ENCODE results near the gene FUT8. TPM values are rescaled to one million over a fixed set of nuclear protein-coding genes. Genes with fewer than 3 reads are reported as not detected.

FUT8 gene
- total RNA-seq, 1 experiment from 2014 or later, result 42.3 TPM

DNA sequence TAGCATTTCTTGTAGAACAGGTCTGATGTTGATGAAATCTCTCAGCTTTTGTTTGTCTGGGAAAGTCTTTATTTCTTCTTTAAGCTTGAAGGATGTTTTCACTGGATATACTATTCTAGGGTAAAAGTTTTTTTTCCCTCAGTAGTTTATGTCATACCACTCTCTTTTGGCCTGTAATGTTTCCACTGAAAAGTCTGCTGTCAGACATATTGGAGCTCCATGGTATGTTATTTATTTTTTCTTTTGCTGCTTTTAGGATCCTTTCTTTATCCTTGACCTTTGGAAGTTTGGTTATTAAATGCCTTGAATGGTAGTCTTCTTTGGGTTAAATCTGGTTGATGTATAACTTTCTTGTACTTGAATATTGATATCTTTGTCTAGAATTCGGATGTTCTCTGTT is 306.1 kb downstream of the FUT8 start:
- H3K4me2 ChIP-seq (ENCODE audit: low read length), result no peak overlapping the region
- CTCF ChIA-PET, result no interaction called here
- no peak overlapping the region for H3K27ac ChIP-seq (ENCODE audit: low read depth, low read length)
- no TSS peak for BruUV-seq (replicated peaks)
- H4K20me1 ChIP-seq (ENCODE audit: insufficient read depth), result no peaks in the 10 kb centered on the region
- no peaks in the 10 kb centered on the region for H3K79me2 ChIP-seq (ENCODE audit: insufficient read depth, low read length)
- no peak overlapping the region for H3K4me3 ChIP-seq (replicated peaks in 1 of 2; ENCODE audit: low read depth in 1 of 2, low read length in 2 of 2)
- TF ChIP-seq TCF7L2 (IDR thresholded peaks at IDR 0.05; ENCODE audit: borderline replicate concordance, extremely low read depth, insufficient read depth, insufficient read length) (no peak), EZH2 (IDR thresholded peaks at IDR 0.05) (no peak), ZFX (IDR thresholded peaks at IDR 0.05) (no peak), ELF1 (IDR thresholded peaks at IDR 0.05; ENCODE audit: borderline replicate concordance, low read depth) (no peak), SIN3A (IDR thresholded peaks at IDR 0.05; ENCODE audit: low read depth) (no peak)
- TF ChIP-seq, protein P1, sequence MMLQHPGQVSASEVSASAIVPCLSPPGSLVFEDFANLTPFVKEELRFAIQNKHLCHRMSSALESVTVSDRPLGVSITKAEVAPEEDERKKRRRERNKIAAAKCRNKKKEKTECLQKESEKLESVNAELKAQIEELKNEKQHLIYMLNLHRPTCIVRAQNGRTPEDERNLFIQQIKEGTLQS (IDR thresholded peaks at IDR 0.05), result no peak
- TF ChIP-seq, protein P2, sequence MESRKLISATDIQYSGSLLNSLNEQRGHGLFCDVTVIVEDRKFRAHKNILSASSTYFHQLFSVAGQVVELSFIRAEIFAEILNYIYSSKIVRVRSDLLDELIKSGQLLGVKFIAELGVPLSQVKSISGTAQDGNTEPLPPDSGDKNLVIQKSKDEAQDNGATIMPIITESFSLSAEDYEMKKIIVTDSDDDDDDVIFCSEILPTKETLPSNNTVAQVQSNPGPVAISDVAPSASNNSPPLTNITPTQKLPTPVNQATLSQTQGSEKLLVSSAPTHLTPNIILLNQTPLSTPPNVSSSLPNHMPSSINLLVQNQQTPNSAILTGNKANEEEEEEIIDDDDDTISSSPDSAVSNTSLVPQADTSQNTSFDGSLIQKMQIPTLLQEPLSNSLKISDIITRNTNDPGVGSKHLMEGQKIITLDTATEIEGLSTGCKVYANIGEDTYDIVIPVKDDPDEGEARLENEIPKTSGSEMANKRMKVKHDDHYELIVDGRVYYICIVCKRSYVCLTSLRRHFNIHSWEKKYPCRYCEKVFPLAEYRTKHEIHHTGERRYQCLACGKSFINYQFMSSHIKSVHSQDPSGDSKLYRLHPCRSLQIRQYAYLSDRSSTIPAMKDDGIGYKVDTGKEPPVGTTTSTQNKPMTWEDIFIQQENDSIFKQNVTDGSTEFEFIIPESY (IDR thresholded peaks at IDR 0.05; ENCODE audit: extremely low read depth, insufficient replicate concordance, low read length), result no peak
- intact Hi-C loops (cut with micrococcal nuclease), result no loop called here
- H3K4me1 ChIP-seq (ENCODE audit: control insufficient read depth in 1 of 2, insufficient read depth in 2 of 2, low read length in 2 of 2), result no peaks in the 10 kb centered on the region
- ATAC-seq (no peak), DNase-seq (ENCODE audit: low read depth, low spot score) (no peak)
- H3K9me3 ChIP-seq (ENCODE audit: control insufficient read depth in 1 of 2, insufficient read depth in 1 of 2, low read depth in 1 of 2, low read length in 2 of 2), result peaks cover 0 to 20% of the 10 kb centered on the region in 2 experiments; a peak in 2 of 4 replicates
- H2AFZ ChIP-seq (ENCODE audit: low read depth, low read length, poor library complexity, severe bottlenecking), result no peak overlapping the region
- RAD21 ChIA-PET (ENCODE audit: low non-redundant PET in 1 of 2, low total read pairs in 2 of 2, uncharacterized antibody in 2 of 2, unreplicated experiment in 2 of 2), result no interaction called here
- POLR2A ChIA-PET, result no interaction called here
- H3K9me2 ChIP-seq (ENCODE audit: insufficient read depth), result no peaks in the 10 kb centered on the region
- H3K9ac ChIP-seq (ENCODE audit: low read length), result no peak overlapping the region
- H3K36me3 ChIP-seq (ENCODE audit: control insufficient read depth in 1 of 2, insufficient read depth in 2 of 2, low read length in 2 of 2), result no peaks in the 10 kb centered on the region
- H3K27me3 ChIP-seq (ENCODE audit: insufficient read depth, low read length), result no peaks in the 10 kb centered on the region

DNA sequence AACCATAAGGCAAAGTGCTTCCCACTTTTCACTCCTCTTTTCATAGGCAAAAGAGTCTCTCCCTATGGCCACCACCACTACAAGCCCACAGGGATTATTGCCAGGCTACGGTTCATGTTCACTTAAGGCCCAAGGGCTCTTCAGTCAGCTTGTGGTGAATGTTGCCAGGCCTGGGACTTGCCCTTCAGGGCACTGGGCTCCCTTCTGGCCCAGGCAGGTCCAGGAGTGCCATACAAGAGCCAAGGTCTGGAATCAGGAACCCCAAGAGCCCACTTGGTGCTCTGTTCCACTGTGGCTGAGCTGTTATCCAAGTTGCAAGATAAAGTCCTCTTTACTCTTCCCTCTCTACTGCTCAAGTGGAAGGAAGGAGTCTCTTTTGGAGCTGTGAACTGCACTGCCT is 307.6 kb downstream of the FUT8 start:
- Histone ChIP-seq H3K27ac (ENCODE audit: low read depth, low read length) (no peak overlapping the region), H4K20me1 (ENCODE audit: insufficient read depth) (no peaks in the 10 kb centered on the region), H3K27me3 (ENCODE audit: insufficient read depth, low read length) (no peaks in the 10 kb centered on the region), H3K9me3 (ENCODE audit: control insufficient read depth in 1 of 2, insufficient read depth in 1 of 2, low read depth in 1 of 2, low read length in 2 of 2) (peaks cover 0 to 12% of the 10 kb centered on the region in 2 experiments; a peak in 2 of 4 replicates), H3K4me1 (ENCODE audit: control insufficient read depth in 1 of 2, insufficient read depth in 2 of 2, low read length in 2 of 2) (no peaks in the 10 kb centered on the region), H3K4me3 (replicated peaks in 1 of 2; ENCODE audit: low read depth in 1 of 2, low read length in 2 of 2) (no peak overlapping the region), H3K9me2 (ENCODE audit: insufficient read depth) (no peaks in the 10 kb centered on the region), H3K4me2 (ENCODE audit: low read length) (no peak overlapping the region), H2AFZ (ENCODE audit: low read depth, low read length, poor library complexity, severe bottlenecking) (no peak overlapping the region), H3K36me3 (ENCODE audit: control insufficient read depth in 1 of 2, insufficient read depth in 2 of 2, low read length in 2 of 2) (no peaks in the 10 kb centered on the region), H3K9ac (ENCODE audit: low read length) (no peak overlapping the region), H3K79me2 (ENCODE audit: insufficient read depth, low read length) (no peaks in the 10 kb centered on the region)
- intact Hi-C loops (cut with micrococcal nuclease), result no loop called here
- DNase-seq (ENCODE audit: low read depth, low spot score) (no peak), ATAC-seq (no peak)
- ChIA-PET POLR2A (no interaction called here), CTCF (no interaction called here), RAD21 (ENCODE audit: low non-redundant PET in 1 of 2, low total read pairs in 2 of 2, uncharacterized antibody in 2 of 2, unreplicated experiment in 2 of 2) (no interaction called here)
- BruUV-seq (replicated peaks), result no TSS peak
- no peak for TF ChIP-seq CEBPB (IDR thresholded peaks at IDR 0.05; ENCODE audit: low read depth)
- TF ChIP-seq CBX3 (IDR thresholded peaks at IDR 0.05; ENCODE audit: low read depth), result no peak
- TF ChIP-seq, protein P1 (IDR thresholded peaks at IDR 0.05), result no peak
- TF ChIP-seq SRF (IDR thresholded peaks at IDR 0.05; ENCODE audit: low read depth), result no peak
- TF ChIP-seq ZNF274 (IDR thresholded peaks at IDR 0.05; ENCODE audit: low read depth, low read length), result no peak
- TF ChIP-seq, protein P3, sequence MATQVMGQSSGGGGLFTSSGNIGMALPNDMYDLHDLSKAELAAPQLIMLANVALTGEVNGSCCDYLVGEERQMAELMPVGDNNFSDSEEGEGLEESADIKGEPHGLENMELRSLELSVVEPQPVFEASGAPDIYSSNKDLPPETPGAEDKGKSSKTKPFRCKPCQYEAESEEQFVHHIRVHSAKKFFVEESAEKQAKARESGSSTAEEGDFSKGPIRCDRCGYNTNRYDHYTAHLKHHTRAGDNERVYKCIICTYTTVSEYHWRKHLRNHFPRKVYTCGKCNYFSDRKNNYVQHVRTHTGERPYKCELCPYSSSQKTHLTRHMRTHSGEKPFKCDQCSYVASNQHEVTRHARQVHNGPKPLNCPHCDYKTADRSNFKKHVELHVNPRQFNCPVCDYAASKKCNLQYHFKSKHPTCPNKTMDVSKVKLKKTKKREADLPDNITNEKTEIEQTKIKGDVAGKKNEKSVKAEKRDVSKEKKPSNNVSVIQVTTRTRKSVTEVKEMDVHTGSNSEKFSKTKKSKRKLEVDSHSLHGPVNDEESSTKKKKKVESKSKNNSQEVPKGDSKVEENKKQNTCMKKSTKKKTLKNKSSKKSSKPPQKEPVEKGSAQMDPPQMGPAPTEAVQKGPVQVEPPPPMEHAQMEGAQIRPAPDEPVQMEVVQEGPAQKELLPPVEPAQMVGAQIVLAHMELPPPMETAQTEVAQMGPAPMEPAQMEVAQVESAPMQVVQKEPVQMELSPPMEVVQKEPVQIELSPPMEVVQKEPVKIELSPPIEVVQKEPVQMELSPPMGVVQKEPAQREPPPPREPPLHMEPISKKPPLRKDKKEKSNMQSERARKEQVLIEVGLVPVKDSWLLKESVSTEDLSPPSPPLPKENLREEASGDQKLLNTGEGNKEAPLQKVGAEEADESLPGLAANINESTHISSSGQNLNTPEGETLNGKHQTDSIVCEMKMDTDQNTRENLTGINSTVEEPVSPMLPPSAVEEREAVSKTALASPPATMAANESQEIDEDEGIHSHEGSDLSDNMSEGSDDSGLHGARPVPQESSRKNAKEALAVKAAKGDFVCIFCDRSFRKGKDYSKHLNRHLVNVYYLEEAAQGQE (IDR thresholded peaks at IDR 0.05; ENCODE audit: low read depth), result no peak
- TF ChIP-seq POLR2A (IDR thresholded peaks at IDR 0.05; ENCODE audit: borderline replicate concordance, extremely low read depth, insufficient read depth, insufficient read length), result no peak

Data from HCT116 (cell line).